NCI-H2107 (cell line): ENCODE data around the gene MAML2.

ENCODE experiments used
- DNase-seq: peaks from one replicate; lab custom pipeline; 2025; lab: John Stamatoyannopoulos, UW

The MAML2 gene

DNA sequence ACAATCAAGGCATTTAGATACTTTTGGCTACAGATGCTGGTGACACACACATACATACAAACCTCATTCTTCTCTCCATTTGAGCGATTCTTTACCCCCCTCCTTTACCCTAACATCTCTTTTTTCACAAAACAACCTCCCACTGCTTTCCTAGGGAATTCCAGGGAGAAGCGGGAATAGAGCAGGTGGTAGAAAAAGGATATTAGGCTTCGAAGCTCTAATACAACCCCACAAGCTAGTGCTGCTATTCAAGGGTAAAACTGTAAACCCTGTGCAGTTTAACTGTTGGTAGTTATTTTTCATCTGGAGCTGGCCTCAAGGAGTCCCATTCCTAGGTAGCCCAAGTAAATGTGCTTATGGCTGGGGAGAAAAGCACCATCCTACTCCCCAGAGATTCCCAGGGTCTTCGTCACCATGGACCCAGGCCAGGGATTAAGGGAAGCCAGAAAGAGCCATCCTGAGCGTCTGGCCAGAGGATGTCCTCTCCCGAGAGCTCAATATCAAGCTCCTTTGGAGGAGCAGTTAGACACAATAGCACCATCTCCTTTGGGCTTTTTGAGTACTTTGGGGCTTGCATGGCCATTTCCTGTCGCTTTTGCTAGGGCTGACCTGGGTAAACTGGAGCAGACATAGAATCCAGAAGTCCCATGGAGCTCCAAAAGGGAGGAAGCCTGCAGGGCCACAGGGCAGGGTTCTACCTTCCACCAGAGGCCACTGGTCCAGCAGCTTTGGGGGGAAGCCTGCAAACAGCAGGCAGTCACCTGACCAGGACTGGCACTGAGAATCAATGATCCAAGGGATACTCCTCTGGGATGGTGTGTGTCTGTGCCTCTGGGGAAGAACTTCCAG is 3.1 kb downstream of the MAML2 start:
- DNase-seq, result no peak

DNA sequence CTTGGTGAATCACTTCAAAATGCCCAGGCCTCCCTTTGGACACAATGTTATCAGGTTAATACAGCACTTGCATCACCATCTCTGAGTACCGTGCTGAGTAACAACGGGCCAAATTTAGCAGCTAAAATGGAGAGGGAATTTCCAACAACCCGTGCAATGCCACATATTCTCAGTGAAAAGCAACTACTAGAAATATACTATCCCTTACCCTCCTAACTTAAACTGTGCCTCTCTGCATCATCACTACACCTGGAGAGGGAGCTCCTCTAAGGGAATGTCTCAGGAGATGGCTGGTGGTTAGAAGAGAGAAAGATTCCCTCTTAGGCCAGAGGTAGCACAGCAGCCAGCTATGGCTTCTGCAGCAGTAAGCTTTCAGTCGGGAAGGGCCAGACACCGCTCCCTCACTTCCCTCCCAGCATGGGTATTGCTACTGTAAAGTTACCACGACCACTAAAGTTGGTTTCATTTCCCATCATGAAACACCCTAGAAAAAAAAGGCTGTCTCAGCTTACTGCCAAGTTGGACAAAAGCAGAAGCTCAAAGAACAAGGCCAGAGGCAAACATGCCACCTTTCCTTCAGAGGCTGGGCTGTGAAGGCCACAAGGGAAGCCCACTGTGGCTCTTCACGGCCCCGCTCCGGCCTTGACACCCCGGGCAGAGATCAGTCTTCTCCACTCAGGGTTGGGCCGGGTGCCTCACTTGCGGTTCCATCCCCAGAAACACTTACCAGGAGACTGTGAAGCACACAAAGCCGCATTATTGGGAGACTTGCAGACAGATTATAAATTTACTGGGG is 3.9 kb downstream of the MAML2 start:
- DNase-seq, result no peak

DNA sequence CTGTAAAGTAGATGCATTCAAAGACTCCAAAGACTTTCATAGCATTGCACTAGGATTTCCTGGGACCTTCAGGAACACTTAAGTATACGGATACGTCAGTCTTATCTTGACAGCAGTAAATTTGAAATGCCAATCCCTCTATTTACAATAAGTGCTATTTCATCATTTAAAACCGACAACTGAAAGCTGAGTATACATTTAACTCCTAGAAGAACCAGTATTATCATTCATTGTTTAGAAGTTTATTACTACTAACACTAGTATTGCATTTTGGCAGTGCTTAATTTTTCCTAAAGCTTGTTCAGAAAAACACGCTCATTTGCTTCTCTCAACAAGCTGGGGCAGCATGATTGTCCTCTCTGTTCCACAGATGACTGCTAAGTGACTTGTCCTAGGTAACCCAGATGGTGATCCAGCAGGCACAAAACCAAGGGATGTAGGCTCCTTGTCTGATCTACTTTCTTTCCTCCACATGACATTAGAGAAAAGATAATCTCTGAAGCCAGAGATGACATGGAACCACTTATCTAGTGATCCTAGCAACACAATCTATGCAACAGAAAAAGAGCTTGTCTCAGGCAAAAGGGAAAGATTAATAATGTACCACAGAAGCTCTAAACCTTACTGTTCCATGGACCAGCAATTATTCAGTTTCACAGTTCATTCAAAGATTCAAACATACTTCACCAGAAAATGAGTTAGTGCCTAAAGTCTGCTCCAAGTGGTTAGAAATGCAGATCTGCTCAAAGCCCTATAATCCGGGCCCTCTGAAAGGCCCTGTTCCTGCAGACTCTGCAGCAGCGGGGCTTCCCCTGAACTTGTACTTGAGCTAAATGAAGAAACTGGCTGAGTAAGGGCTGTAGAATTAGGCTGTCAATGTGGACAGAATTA is 5.2 kb downstream of the MAML2 start:
- DNase-seq, result no peak

DNA sequence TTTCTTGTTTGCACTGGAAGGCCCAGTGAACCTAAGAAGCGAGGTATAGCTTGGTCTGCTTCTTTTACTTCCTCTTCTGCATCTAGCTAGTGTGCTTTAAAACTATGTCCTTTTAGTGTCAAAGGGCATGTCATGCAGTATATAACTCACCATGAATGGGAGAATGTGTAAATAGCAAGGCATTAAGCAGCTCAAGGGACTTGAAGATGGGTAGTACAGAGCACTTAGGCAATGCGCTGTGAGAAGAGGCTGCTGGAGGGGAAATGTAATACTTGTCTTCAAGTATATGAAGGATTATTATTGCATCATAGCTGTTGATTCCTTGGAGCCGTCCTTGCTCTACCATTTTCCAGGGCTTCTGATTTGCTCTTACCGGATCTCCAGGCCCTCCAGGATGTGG is 7.6 kb downstream of the MAML2 start:
- no peak for DNase-seq

DNA sequence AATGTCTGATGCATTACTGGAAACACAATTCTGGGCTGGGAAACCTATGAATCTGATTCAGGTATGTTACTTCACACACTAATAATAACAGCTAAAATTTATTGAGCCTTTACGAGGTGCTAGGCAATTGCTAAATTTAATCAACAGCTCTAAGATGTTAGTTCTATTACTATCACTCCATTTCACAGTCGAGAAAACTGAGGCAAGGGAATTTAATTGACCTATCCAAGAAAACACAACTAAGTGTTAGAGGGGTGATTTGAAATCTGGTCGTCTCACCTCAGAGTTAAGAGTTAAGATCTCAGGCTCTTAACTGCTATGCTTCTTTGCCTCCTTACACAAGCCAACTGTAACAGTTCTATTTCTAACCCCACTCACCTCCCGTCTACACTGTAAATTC is 8.8 kb downstream of the MAML2 start:
- no peak for DNase-seq

DNA sequence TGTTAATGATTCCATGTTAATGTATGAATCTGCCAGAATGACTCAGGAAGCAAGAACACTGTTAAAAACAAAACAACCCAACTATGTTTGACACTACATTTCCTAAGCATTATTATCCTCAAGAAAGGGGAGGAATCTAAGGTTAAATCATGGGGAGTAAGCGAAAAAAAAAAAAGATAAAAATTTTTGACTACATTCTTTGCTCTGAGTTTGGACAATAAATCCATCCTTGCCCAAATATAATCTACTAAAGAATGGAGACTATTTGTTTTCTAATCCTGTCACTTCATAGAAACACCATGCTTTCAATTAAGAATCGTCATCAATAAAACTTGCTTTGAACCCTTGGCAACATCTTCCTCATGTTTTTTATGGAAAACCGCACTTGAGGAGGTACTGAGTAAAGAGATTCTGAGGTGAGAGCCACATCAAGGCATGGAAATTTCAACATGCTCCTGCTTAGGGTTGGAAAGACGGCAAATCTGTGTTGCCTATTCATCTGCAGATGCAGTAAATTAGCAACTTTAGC is 9.7 kb downstream of the MAML2 start:
- no peak for DNase-seq

DNA sequence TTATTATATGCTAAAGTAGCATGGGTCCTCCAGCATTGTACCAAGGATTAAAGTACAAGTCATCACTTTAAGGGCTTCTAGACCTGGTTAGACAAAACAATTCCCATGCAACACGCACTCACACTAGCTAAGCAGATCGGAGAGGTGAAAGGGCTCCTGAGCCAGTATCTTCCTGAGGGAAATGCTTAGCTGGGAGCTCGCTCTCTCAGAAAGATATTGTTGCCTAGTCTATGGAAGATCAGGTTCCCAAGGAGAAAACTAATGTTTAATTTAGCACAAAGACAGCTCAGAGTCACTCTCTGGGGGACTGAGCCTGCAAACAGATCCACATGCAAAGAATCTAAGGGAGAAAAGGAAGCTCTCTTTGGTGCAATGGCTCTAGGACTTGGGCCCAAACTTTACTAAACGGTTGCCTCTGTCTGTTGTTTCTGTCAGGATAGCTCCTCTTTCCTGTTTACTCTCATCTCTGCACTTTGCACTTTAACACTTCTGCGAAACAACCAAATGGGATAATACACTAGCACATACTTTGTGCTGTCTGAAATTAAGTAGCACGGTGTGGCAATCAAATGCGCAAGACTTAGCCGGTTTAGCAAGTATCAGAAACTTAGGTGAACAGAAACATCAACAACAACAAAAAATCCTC is 10.7 kb downstream of the MAML2 start:
- no peak for DNase-seq

DNA sequence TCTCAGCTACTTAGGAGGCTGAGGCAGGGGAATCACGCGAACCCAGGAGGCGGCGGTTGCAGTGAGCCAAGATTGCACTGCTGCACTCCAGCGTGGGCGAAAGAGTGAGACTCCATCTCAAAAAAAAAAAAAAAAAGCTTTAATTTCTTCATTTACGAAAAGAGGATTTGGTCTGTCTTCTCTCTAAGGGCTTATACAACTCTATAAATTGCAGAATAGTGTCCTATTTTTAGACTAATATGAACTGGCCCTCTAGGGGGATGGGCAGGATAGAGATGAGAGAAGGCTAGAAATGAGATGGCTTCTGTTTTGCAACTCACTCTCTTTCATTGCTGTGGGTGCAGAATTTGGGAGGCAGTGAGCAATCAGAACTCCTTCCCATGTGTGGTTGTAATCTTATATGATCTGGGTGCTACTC is 11.3 kb downstream of the MAML2 start:
- DNase-seq, result no peak

DNA sequence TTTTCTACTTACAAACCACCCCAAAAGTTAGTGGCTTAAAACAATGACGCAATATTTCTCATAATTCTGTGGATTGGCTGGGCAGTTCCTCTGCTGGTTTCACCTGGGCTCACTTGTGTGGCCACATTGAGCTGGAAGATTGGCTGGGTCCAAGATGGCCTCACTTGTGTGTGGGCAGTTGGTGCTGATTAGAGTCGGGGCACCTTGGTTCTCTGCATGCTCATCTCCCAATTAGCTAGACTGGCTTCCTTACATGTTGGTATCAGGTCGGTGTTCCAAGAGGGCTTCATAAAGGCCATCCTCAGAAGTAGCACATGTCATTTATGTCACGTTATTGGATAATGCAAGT is 12.5 kb downstream of the MAML2 start:
- no peak for DNase-seq

DNA sequence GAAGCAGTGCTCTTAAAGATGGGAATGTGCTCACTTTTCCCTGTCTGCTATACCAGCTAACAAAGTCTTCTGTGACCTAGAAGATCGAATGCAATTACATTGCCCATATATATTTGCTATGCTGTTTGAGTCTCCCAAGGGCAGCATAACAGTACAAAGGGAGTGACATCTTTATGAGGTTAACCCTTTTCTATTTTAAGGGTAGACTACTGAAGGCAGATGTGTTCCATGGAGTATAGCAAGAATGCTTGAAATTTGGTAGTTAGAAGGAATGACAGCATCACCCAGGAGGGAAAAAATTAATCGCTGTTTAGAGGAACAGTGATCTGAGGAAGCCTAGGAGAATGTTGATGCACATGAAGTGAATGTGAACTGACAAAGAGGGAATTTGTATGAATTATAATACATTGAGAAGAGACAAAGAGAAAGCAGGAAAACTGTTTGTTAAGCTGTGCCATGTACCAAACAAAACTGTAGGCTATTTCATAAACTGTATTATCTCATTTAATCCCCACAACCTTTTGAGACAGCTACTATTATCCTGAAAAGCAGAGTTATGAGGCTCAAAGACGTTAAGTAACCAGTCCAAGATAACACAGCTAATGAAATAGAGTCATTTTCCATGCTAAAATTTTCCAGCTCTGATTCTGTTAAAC is 13.0 kb downstream of the MAML2 start:
- no peak for DNase-seq

DNA sequence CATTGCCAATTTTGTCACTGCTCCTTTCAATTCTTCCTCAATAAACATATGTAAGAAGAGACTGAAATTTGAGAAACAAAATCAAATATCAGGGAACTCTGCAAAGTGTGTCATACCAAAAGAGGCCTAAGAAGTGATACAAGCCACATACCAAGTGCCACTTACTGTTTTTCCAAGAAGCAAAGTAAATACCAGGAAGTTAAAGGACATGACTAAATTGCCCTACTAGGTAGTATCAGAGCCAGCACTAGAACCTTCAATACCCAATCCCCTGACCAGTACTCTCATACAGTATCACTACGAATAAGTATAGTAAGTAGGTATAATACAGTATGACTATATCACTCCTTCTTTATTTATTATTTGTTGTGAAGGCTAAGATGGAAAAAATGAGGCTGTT is 13.6 kb downstream of the MAML2 start:
- no peak for DNase-seq

DNA sequence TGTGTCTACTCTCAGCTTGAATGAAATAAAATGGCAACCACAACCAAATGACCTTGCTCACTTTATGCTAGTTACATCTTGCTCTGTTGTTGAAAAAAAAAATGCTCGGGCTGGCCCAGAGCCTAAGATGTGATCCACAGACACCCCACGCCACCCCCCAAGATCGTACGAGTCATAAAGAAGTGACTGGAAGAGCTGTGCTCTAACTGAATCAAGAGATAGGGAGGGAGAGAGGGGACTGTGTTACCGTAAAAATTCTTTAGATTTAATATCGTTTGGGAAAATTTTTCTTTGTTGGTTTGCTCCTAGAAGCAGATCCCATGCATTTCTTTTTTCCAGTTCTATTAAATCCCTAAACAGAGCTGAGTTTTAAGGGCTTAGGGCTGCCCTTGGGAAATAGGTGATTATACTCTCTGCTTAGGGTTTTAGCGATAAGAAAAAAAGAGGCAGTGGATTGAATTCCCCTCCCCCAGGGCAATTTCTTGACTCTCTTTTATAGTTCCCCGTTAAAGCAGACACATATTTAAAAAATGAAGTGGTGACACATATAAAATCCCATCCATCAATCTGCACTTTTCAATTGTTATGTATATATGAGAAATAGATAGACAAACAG is 14.5 kb downstream of the MAML2 start:
- DNase-seq, result no peak

DNA sequence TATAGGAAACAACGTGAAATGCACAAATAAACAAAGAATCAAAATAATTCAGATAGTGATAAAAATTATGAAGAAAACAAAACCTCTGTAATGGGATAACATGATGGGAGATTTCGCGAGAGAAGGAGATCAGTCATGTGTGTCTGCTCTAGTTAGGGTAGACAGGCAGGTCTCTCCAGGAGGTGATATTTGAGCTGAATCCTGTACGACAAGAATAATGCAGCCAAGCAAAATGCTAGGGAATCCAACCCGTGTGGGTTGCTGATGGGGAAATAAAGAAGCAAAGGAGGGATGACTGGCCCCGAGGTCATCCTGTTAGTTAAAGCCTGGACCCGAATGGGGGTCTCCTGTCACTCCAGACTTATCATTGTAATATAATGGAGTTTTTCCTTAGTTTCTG is 16.0 kb downstream of the MAML2 start:
- peak; percentile 32 for DNase-seq

DNA sequence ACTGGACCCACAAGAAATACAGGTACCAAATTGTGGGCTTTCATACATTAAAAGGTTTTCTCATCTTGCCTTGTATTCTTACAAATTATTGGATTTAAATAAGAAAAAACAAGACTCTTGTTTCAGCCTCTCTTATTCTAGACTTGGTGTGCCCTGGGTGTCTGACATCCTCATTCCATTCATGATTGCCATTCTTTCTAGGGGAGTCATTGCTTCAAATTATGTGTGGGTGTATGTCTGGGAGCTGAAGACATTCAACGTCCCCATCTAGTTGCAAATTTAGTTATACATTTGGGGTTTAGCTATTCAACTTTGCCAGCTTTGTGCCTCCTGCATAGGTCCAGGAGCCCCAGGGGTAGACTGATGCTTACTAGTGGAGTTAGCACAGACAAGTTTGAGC is 18.1 kb downstream of the MAML2 start:
- DNase-seq, result no peak

DNA sequence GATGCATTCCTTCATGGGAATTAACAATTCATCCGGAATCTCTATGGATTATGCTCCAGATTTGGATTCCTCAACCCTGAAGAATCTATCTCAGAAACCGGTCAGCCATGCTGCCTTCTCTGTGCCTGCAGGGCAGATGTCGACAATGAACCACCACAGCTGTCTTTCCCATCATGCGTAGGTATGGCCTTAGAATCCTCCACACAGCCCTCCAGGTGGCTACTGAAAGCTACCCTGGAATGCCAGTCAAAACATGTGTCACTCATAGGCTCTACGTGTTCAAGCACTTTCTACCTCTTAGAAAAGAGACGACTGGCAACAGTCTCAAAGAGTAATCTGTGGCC is 19.4 kb downstream of the MAML2 start:
- DNase-seq, result no peak

DNA sequence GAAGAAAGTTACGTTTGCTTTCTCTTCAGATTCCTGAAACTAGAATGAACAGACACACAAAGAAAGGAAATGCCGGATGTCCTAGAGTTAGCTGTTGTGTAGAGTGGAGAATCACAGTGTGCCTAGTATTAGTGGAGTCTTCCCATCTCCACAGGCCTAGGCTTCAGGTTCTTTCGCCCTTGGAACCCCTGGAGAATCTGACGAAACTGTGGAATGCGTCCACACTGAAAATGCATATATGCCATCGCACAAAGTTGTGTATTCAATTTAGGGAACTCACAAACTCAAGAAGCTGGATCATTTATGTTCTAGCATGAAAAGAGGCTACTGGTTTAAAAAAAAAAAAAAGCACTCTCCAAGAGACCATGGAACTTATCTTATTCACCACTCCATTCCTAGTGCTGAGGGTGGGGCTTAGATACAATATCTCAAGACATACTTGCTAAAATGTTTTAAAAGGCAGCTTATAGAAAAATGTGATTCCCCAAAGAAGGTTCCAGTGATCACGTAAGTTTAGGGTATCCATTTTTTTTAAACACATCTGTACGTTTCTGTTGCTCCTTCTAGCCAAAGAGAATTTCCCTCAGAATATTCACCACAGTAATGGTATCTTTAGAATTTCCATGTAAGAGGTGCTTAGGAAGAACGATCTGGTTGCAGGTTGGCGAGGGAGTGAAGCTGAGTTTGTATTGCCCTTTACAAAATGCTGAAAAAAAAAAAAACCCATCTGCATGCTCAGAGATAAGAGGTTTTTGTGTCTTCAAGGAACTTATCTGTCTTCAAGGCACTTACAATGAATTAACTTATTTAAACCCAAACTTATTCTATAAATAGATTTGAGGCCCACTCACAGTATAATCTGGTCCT is 20.0 kb downstream of the MAML2 start:
- DNase-seq, result no peak

DNA sequence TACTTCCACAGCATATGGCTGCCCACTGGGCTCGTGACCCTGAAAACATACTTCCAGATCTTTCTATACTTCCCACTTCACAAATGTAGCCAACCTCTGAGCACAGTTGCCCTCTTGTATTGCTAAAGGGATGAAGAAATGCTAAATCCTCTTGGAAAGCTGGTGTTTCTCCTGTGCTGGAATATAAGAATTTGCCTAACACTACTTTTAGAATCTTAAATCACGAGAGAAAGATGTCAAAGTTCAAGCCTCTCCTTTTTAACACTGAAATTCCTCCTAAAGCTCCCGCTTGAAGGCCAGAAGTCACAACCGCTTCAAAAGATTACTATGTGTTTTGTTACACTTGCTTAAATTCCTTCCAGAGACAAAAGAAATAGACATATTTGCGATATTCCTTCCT is 21.9 kb downstream of the MAML2 start:
- no peak for DNase-seq

DNA sequence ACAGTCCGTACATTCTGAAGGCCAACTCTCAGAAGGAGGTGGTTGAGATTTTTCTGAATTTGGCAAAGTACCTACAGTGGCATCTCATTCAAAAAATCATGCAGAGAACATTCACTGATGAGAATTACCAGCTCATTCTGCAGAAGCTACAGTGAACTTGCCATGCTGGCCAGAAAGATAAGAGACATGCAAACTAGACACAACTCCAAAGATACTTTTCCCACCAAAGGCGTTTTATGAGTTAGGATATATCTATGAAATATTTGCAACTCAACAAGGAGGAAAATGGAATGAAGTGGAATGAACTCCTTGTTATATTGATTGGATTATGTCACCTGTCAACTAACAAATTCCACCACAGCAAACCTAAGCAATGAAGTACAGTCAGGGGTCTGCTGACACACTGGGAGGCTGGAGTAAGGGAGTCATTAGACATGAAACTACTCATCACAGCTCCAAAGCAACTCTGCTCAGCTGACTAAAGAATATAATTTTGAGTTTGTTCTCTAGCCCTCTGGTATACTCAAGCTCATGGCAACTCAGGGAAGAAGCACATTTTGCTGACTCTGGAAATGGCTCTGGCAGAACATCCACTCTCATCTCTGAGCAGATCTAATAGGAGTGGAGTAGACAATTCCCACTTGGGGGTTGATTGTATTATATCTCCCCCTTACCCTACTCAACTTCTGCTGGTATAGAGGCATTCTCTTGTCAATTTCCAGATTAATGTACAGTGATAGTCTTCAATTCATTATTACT is 22.9 kb downstream of the MAML2 start:
- no peak for DNase-seq

DNA sequence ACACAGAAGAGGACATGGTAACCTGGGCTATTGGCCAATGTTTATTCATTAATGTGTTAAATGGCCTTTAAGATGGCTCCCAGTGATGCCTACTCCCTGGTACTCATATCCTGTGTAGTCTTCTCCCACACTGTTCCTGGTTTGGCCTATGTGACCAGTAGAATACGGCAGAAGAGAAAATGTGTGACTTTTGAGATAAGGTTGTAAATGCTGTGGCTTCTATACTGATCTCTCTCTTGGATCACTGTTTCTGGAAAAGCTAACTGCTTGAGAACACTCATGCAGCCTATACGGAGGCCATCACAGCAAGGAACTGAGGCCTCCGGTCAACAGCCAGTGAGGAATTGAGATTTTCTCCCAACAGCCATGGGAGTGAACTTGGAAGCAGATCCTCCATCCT is 24.1 kb downstream of the MAML2 start:
- no peak for DNase-seq
